Stimulated activated memory B cell treated with anti-CD40 and anti-IgM and Interleukin-4, amounts not matched to agents 10 μg/mL and 1 μg/mL and 100 μg/mL, for 72 hours (primary cell): ENCODE results near the gene EVL.

Source experiments
- ATAC-seq: fragments of 150-1000 bp; cut with Tn5 transposase; 2 replicates; pipeline ENCODE4 v1.10.0; 2021
- H3K27ac Mint-ChIP-seq: one replicate; pipeline ENCODE4 v1.8.0; 2022; ENCODE audit warnings: mild to moderate bottlenecking, mixed read lengths
- H3K27me3 Mint-ChIP-seq: one replicate; pipeline ENCODE4 v1.8.0; 2022; ENCODE audit warnings: mixed read lengths
- H3K36me3 Mint-ChIP-seq: one replicate; pipeline ENCODE4 v1.8.0; 2022; ENCODE audit warnings: mixed read lengths
- H3K4me1 Mint-ChIP-seq: one replicate; pipeline ENCODE4 v1.8.0; 2022; ENCODE audit warnings: mixed read lengths
- H3K4me3 Mint-ChIP-seq: one replicate; pipeline ENCODE4 v1.8.0; 2022; ENCODE audit warnings: mild to moderate bottlenecking, moderate library complexity, mixed read lengths
- H3K9me3 Mint-ChIP-seq: one replicate; pipeline ENCODE4 v1.8.0; 2022; ENCODE audit warnings: mixed read lengths

Gene EVL

GRCh38 chr14:100143934-100144333 is 78.7 kb downstream of the EVL start:
- Mint-ChIP-seq H3K4me1 (peaks cover 35% of the 10 kb centered on the region), H3K9me3 (no peaks in the 10 kb centered on the region), H3K36me3 (peaks cover 31% of the 10 kb centered on the region), H3K27ac (no peak overlapping the region), H3K27me3 (no peaks in the 10 kb centered on the region), H3K4me3 (no peak overlapping the region)
- no peak for ATAC-seq

GRCh38 chr14:100144645-100144995 is 79.4 kb downstream of the EVL start:
- Mint-ChIP-seq H3K27me3 (no peaks in the 10 kb centered on the region), H3K4me3 (no peak overlapping the region), H3K9me3 (no peaks in the 10 kb centered on the region), H3K4me1 (peaks cover 36% of the 10 kb centered on the region), H3K36me3 (peaks cover 28% of the 10 kb centered on the region), H3K27ac (no peak overlapping the region)
- ATAC-seq = no peak

- H3K9me3 Mint-ChIP-seq = no peaks in the 10 kb centered on the region
- peaks cover 26% of the 10 kb centered on the region for H3K36me3 Mint-ChIP-seq
- no peak overlapping the region for H3K4me3 Mint-ChIP-seq
- peaks cover 36% of the 10 kb centered on the region for H3K4me1 Mint-ChIP-seq
- H3K27me3 Mint-ChIP-seq = no peaks in the 10 kb centered on the region
- no peak for ATAC-seq
- peak overlapping the region; percentile 72 for H3K27ac Mint-ChIP-seq
These were observed 79.9 kb downstream of the EVL start for GRCh38 chr14:100144996-100145646.

- Mint-ChIP-seq H3K36me3 (peaks cover 26% of the 10 kb centered on the region), H3K27me3 (no peaks in the 10 kb centered on the region), H3K4me3 (no peak overlapping the region), H3K9me3 (no peaks in the 10 kb centered on the region), H3K27ac (peak overlapping the region; percentile 72), H3K4me1 (peaks cover 37% of the 10 kb centered on the region)
- no peak for ATAC-seq
These were observed 80.7 kb downstream of the EVL start for GRCh38 chr14:100145682-100146464.

DNA sequence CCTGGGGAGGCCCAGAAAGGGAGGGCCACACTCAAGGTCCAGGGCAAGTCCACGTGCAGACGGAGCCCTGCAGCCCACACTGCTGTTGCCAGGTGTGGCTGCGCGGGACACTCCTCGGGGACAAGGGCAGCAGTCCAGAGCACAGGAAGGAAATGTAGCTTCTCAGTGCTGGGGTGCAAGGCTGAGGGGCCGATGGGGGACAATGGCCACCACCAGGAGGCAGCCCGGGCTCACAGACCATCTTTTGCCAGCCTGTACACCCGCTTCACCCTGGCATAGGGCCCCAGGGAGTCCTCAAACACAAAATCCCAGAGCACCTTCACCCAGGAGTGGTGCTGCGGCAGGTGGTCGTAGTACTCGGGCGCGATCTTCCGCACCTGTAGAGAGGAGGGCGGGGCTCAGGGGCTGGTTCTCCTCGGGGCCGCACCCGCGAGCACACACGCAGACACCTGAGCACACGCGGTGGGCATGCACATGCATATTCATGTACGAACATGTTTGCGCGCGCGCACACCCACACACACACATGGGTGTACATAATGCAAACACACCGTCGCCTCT is 81.4 kb downstream of the EVL start:
- no peak for ATAC-seq
- Mint-ChIP-seq H3K4me1 (peaks cover 43% of the 10 kb centered on the region), H3K27ac (no peak overlapping the region), H3K27me3 (no peaks in the 10 kb centered on the region), H3K4me3 (no peak overlapping the region), H3K9me3 (no peaks in the 10 kb centered on the region), H3K36me3 (peaks cover 20% of the 10 kb centered on the region)

DNA sequence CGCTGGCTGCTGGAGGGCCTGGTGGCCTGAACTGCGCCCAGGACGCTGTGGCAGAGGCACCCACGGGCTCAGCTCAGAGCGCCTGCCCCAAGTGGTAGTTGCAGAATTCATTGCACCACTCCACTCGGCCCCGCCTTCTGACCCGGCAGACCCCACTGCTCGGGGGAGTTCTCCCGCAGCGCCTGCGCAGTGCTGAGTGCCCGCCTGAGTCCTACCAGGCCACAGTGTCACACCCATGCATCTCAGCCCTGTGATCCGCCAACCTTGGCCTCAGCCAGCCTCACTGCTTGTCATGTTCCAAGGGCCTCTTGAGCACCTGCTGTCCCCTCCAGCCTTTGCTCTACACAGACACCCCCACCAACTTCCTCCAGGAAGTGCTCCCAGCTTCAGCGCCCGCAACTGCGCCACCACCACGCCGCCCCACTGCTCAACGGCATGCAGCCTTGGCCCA is 82.0 kb downstream of the EVL start:
- Mint-ChIP-seq H3K4me1 (peaks cover 43% of the 10 kb centered on the region), H3K36me3 (peaks cover 14% of the 10 kb centered on the region), H3K4me3 (peak overlapping the region; percentile 63), H3K27me3 (no peaks in the 10 kb centered on the region), H3K27ac (peak overlapping the region; percentile 76), H3K9me3 (no peaks in the 10 kb centered on the region)
- peak; percentile 65 for ATAC-seq

GRCh38 chr14:100147691-100148464 is 82.7 kb downstream of the EVL start:
- peak; percentile 67 for ATAC-seq
- Mint-ChIP-seq H3K27ac (peak overlapping the region; percentile 76), H3K9me3 (no peaks in the 10 kb centered on the region), H3K4me1 (peaks cover 48% of the 10 kb centered on the region), H3K27me3 (no peaks in the 10 kb centered on the region), H3K4me3 (peak overlapping the region; percentile 58), H3K36me3 (peaks cover 10% of the 10 kb centered on the region)

- H3K4me1 Mint-ChIP-seq = peaks cover 52% of the 10 kb centered on the region
- H3K36me3 Mint-ChIP-seq = peaks cover 7% of the 10 kb centered on the region
- H3K27me3 Mint-ChIP-seq = no peaks in the 10 kb centered on the region
- no peaks in the 10 kb centered on the region for H3K9me3 Mint-ChIP-seq
- no peak overlapping the region for H3K27ac Mint-ChIP-seq
- ATAC-seq = no peak
- no peak overlapping the region for H3K4me3 Mint-ChIP-seq
These were observed 83.9 kb downstream of the EVL start for GRCh38 chr14:100148837-100149731.

GRCh38 chr14:100149851-100150611 is 84.8 kb downstream of the EVL start:
- Mint-ChIP-seq H3K27ac (no peak overlapping the region), H3K9me3 (peaks cover 2% of the 10 kb centered on the region), H3K4me3 (no peak overlapping the region), H3K36me3 (peaks cover 10% of the 10 kb centered on the region), H3K27me3 (no peaks in the 10 kb centered on the region), H3K4me1 (peaks cover 53% of the 10 kb centered on the region)
- no peak for ATAC-seq

DNA sequence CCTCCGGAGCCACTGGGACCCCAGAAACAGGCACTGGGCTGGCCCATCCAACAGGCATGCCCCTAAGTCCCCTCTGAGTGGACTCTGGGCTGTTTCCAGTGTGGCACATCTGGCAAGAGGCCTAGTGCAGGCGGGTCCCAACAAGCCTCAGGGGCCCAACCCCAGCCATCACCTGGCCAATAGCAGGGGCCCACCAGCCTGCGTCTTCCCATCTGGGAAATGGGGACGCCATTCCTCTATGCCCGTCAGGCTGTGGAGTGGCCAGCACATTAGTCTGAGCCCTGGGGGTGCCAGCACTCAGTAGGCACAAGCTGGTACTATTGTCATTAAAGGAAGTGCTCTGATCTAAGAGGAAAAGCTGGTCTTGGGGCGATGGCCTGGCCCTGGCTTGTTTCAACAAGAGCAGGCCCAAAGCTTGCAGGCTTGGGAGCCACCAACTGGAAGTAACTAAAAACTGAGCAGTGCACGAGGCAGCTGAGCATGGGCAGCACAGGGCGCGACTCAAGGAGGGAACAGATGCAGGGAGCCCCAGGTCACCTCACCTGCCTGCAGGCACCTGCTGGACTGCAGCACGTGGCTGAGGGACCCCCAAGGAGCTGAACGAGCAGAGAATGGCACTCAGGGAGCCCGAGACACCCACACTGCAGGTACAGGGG is 85.8 kb downstream of the EVL start:
- no peak overlapping the region for H3K4me3 Mint-ChIP-seq
- H3K27me3 Mint-ChIP-seq = no peaks in the 10 kb centered on the region
- peak overlapping the region; percentile 50 for H3K27ac Mint-ChIP-seq
- H3K36me3 Mint-ChIP-seq = peaks cover 14% of the 10 kb centered on the region
- peaks cover 5% of the 10 kb centered on the region for H3K9me3 Mint-ChIP-seq
- no peak for ATAC-seq
- H3K4me1 Mint-ChIP-seq = peaks cover 50% of the 10 kb centered on the region

DNA sequence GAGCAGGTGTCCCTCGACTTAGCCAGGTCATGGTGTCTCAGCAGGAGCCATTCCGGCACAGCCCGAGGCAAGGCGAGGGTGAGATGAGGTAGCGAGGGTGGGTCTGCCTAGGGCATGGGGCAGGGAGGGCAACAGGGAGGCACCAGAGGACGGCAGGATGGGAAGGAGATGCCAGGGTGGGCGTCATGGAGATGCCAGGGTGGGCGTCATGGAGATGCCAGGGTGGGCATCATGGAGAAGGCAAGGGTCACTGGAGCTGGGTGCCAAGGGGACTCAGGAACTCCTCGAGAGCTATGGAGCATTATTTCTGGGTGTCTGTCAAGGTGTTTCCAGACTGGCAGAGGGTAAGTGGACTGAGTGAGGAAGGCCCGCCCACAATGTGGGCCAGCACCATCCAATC is 86.9 kb downstream of the EVL start:
- no peak for ATAC-seq
- H3K9me3 Mint-ChIP-seq = peaks cover 5% of the 10 kb centered on the region
- peaks cover 48% of the 10 kb centered on the region for H3K4me1 Mint-ChIP-seq
- no peak overlapping the region for H3K4me3 Mint-ChIP-seq
- H3K36me3 Mint-ChIP-seq = peaks cover 14% of the 10 kb centered on the region
- no peaks in the 10 kb centered on the region for H3K27me3 Mint-ChIP-seq
- H3K27ac Mint-ChIP-seq = peak overlapping the region; percentile 50

GRCh38 chr14:100153560-100153959 is 88.3 kb downstream of the EVL start:
- Mint-ChIP-seq H3K9me3 (peaks cover 5% of the 10 kb centered on the region), H3K4me1 (peaks cover 47% of the 10 kb centered on the region), H3K27me3 (no peaks in the 10 kb centered on the region), H3K36me3 (peaks cover 14% of the 10 kb centered on the region), H3K4me3 (no peak overlapping the region), H3K27ac (peak overlapping the region; percentile 28)
- ATAC-seq = no peak

- H3K27me3 Mint-ChIP-seq = no peaks in the 10 kb centered on the region
- no peak overlapping the region for H3K4me3 Mint-ChIP-seq
- H3K36me3 Mint-ChIP-seq = peaks cover 7% of the 10 kb centered on the region
- H3K27ac Mint-ChIP-seq = peak overlapping the region; percentile 70
- H3K4me1 Mint-ChIP-seq = peaks cover 43% of the 10 kb centered on the region
- no peak for ATAC-seq
- peaks cover 5% of the 10 kb centered on the region for H3K9me3 Mint-ChIP-seq
These were observed 89.9 kb downstream of the EVL start for GRCh38 chr14:100155049-100155621.
